ENCODE results near the gene ZNF747.
A peak's percentile ranks its signal among the peaks of the same experiment; 100 is the strongest.
"Not testable (repeated sequence)": the region's sequence is repeated elsewhere in the genome, so short reads cannot be mapped to it uniquely, and the experiment has no call there.

Gene ZNF747

DNA sequence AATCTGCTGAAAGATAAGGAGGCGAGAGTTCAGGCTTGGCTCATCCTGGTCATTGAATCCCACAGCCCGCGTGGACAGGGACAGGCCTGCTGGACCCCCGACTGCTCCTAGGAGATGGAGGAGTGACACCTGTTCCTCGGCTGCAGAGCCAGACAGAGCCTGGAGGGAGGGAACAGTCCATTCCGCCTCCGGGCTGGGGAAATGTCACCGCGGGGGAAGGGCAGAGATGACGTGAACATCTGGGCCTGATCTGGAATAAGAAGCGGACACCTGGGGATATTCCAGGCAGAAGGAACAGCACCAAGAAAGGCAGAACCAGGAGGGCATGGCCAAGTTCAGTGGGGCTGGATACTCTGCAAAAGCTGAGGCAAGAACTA lies 1.5 kb downstream of the ZNF747 start:
- Mint-ChIP-seq H3K9me3 (no peaks in the 10 kb centered on the region), H3K27me3 (ENCODE audit: low read depth) (no peaks in the 10 kb centered on the region), H3K4me3 (peak overlapping the region; percentile 79), H3K4me1 (ENCODE audit: low read depth) (peaks cover 35% of the 10 kb centered on the region), H3K27ac (peak overlapping the region; percentile 86), H3K36me3 (ENCODE audit: low read depth) (peaks cover 15% of the 10 kb centered on the region)
- DNase-seq (ENCODE audit: low spot score), result no peak

DNA sequence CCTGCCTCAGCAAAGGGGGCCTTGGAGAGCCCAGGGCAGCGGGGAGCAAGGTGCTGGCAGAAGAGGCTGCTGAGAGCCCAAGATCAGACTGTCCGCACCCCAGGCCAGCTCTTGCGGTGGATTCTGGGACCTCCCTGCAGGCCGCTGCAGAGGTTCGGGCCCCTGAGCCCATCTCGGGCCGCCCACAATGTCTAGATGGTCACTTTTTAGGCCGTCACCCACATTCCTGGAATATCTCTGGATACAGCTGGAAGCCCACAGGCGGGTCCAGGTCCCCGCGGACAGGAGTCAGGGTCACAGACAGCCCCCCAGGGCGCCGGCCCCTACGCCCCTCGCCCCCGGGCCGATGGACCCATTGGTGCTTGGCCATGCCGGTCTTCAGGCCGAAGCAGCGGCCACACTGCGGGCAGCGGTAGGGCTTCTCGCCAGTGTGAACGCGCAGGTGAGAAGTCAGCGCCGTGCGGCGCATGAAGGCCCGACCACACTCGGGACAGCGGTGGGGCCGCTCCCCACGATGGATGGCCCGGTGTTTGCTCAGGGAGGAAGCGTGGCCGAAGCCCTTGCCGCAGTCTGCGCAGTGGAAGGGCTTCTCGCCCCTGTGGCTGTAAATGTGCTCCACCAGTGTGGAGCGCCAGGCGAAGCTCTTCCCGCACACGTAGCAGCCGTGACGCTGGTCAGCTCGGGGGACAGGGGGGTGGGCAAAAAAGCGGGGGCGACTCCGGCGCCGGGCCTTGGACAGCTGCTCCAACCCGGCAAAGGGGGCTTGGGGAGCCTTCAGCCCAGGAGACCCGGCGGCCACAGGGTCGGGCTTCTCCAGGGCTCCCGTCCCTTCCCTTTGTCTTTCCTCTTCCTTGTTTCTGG lies 2.1 kb downstream of the ZNF747 start:
- peaks cover 40% of the 10 kb centered on the region for H3K4me1 Mint-ChIP-seq (ENCODE audit: low read depth)
- peaks cover 15% of the 10 kb centered on the region for H3K36me3 Mint-ChIP-seq (ENCODE audit: low read depth)
- H3K4me3 Mint-ChIP-seq, result peak overlapping the region; percentile 79
- H3K27me3 Mint-ChIP-seq (ENCODE audit: low read depth), result no peaks in the 10 kb centered on the region
- DNase-seq (ENCODE audit: low spot score), result no peak
- no peak overlapping the region for H3K27ac Mint-ChIP-seq
- no peaks in the 10 kb centered on the region for H3K9me3 Mint-ChIP-seq

DNA sequence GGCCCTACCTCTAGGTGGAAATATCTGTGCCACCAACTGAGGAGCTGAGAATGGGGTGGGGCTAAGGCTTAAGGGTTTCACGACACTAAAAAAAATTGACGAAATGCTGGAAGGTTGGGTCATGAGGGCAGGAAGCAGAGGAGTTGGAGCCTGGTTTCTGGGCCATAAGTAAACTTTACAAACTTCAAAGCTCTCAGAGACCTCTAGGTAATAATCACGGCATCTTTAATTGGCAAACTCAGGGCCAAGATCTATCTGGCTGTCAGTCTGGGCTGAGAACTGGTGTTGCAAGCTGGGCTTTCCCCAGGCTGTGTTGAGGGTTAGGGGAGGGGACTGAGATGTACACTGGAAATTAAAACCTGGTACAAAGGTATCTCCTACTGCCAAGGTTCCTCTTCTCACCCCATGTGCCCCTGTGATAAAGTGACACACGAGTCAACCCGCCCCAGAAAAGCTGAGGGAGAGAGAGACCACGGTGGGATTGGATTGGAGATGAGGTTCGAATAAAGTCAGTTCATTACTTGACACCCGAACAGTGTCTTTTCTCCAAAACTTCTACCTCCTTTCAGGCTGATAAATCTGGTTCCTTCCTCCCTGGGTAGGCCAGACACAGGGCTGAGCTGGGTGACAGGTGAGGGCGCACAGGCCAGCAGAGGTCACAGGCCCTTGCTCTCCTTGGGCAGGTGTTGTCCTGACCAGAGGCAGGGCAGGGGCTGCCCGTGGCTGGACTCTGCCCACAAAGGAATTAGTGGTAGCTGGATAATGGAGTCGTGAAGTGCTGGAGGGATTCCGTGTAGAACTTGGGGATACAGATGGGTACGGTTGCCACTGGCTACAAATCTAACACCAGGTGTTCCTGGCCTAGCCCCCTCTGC lies 4.3 kb downstream of the ZNF747 start:
- H3K4me1 Mint-ChIP-seq (ENCODE audit: low read depth), result peaks cover 30% of the 10 kb centered on the region
- H3K27ac Mint-ChIP-seq, result peak overlapping the region; percentile 35
- DNase-seq (ENCODE audit: low spot score), result no peak
- H3K9me3 Mint-ChIP-seq, result no peaks in the 10 kb centered on the region
- H3K27me3 Mint-ChIP-seq (ENCODE audit: low read depth), result no peaks in the 10 kb centered on the region
- peaks cover 7% of the 10 kb centered on the region for H3K36me3 Mint-ChIP-seq (ENCODE audit: low read depth)
- H3K4me3 Mint-ChIP-seq, result no peak overlapping the region

DNA sequence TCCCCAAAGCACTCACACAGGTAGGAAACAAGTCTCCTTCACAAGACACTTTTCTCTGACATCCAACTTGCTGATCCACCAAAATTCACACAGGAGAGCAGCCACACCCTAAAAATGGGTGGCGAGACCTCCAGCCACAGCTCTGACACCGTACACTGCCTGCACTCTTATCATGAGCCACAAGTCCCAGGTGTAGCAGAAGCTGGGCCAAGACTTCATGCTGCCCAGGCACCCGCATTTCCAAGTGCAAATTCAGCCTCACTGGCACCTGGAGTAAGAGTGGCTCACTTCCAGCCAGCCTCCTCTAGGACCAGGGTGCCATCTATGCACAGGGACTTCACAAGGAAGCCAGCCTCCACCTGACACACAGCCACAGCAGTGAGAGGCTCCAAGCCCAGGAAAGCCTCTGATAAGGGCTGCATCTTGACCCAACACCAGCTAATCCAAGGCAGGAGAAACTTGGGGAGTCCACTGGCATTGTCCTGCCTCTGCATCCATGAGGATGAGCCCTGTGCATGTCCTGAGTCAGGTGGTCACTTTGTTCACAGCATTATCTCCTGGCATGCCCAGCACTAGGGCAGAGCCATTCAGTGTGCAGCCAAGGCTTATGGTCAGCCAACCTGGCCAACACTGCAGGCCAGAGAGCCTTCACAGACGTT lies 5.7 kb downstream of the ZNF747 start:
- no peak overlapping the region for H3K27ac Mint-ChIP-seq
- peaks cover 28% of the 10 kb centered on the region for H3K4me1 Mint-ChIP-seq (ENCODE audit: low read depth)
- no peaks in the 10 kb centered on the region for H3K9me3 Mint-ChIP-seq
- no peaks in the 10 kb centered on the region for H3K27me3 Mint-ChIP-seq (ENCODE audit: low read depth)
- no peak overlapping the region for H3K4me3 Mint-ChIP-seq
- no peak for DNase-seq (ENCODE audit: low spot score)
- H3K36me3 Mint-ChIP-seq (ENCODE audit: low read depth), result peaks cover 7% of the 10 kb centered on the region

DNA sequence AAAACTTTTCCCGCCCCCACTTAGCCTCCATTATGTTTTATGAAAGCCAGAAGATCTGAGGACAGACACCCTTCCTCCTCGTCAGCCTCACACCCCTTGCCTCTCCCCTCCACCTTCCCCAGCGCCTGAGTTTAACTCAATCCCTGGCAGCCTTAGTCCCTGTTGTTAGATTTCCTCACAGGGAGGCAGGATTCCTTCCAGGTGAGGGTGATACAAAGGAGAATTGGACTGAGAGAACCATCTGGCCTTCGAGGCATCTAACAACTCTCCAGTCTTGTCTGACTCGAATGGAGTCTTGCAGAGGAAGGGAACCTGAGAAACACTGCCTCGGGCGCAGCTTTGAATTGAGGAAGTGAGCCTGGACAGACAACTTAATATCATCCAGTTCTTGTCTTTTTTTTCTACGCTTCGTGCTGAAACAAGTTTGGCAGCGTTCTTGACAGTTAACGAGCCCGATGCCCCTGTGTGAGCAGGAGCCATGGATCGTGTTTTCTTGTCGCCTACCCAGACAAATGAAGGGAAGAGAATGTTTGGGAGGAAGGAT lies 7.0 kb downstream of the ZNF747 start:
- H3K4me1 Mint-ChIP-seq (ENCODE audit: low read depth), result peaks cover 20% of the 10 kb centered on the region
- peak overlapping the region; percentile 85 for H3K4me3 Mint-ChIP-seq
- H3K9me3 Mint-ChIP-seq, result no peaks in the 10 kb centered on the region
- H3K27ac Mint-ChIP-seq, result peak overlapping the region; percentile 89
- H3K36me3 Mint-ChIP-seq (ENCODE audit: low read depth), result peaks cover 5% of the 10 kb centered on the region
- no peaks in the 10 kb centered on the region for H3K27me3 Mint-ChIP-seq (ENCODE audit: low read depth)
- DNase-seq (ENCODE audit: low spot score), result no peak

DNA sequence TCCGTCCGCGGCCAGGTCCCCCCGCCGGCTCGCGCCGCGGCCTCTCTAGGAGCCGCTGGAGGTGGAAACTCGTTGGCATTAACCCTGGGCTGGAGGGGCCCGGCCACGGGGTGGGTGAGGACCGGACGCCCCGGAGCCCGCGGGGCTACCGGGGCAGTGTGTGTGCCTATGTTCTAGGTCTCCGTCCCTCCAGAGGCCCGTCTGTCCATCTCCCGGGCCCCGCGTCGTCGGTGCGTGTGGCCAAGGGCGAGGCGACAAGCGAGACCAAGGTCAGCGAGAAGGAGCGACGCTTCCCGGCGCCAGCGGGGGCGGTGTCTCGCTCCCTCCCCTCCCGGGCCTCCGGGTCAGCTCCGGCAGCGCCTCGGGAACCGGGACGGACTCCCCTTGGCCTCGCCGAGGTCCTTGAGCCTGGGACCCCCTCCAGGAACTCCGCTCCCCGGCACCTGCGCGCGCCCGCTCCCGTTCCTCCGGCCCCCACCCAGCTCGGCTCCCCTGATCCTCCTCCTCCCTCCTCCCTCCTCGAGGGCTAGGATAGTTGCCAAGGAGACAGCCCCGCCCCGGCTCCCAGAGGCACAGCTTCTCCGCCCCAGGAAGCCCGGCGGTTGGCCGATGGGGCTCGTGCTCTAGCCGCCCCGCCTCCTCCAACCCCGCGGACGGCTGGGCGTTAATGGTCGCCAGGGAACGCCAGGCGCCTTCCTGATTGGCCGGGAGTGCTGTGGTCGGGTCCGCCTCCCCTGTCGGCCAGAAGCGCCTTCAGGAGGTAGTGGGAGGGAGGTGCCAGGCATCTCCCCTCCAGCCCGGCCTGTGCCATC lies 7.6 kb downstream of the ZNF747 start:
- Mint-ChIP-seq H3K36me3 (ENCODE audit: low read depth) (peaks cover 9% of the 10 kb centered on the region), H3K9me3 (no peaks in the 10 kb centered on the region), H3K4me3 (peak overlapping the region; percentile 85), H3K27ac (peak overlapping the region; percentile 89), H3K4me1 (ENCODE audit: low read depth) (peaks cover 24% of the 10 kb centered on the region), H3K27me3 (ENCODE audit: low read depth) (no peaks in the 10 kb centered on the region)
- peak; percentile 96 for DNase-seq (ENCODE audit: low spot score)

DNA sequence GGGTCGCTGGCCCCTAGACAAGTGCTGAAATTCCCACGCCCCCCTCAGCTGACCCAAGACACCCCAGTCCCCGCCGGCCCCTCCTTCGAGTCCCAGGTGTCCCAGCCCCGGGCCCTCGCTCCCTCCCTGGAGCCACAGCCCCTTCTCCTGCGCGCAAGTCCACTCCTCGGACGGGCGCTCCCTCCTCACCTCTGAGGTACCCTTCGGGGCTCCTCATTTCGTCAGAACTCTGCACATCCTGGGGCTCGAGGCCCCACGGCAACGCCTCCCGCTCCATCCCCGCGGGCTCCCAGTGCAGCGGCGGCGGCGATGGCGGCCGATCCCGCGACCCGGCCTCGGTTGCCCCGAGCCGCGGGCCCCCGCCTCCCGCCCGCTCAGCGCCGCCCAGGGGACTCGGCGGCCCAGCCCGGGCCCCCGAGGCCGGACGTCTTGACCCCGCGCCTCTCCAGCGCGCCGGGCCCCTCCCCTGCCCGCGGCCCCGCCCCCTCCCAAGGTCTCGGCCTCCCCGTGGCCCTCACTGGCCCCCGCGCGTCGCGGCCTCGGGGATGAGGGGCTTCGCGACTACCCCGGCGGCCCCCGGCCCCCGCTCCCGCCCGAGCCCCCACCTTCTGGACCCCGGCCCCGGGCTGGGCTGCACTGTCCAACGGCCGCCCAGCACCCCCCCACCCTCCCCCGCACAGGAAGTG lies 8.4 kb downstream of the ZNF747 start, which contains the start of gene ZNF768:
TSS of gene ZNF768 (minus strand) at position 430 of the 686 bp plus-strand sequence. CDS start at position 277, 153 bp downstream.
- H3K4me1 Mint-ChIP-seq (ENCODE audit: low read depth), result peaks cover 20% of the 10 kb centered on the region
- H3K36me3 Mint-ChIP-seq (ENCODE audit: low read depth), result peaks cover 16% of the 10 kb centered on the region
- H3K9me3 Mint-ChIP-seq, result no peaks in the 10 kb centered on the region
- DNase-seq (ENCODE audit: low spot score), result peak; percentile 35
- peak within 1 kb of the TSS; percentile 89 for H3K27ac Mint-ChIP-seq
- H3K27me3 Mint-ChIP-seq (ENCODE audit: low read depth), result no peaks in the 10 kb centered on the region
- peak within 1 kb of the TSS; percentile 85 for H3K4me3 Mint-ChIP-seq

DNA sequence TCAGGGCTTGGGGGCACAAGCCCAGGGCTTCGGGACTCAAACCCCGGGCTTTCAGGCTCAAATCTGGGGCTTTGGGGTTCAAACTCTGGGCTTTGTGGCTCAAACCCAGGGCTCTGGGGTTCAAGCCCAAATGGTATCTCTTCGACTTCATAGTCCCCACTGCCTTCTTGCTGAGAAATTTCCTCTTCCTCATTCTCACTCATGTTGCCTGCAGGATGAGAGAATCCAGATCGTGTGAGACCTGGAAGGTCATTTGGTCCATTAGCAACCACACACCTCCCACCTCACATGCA lies 8.9 kb downstream of the ZNF747 start:
- Mint-ChIP-seq H3K9me3 (no peaks in the 10 kb centered on the region), H3K4me3 (peak overlapping the region; percentile 84), H3K4me1 (ENCODE audit: low read depth) (peaks cover 19% of the 10 kb centered on the region), H3K27ac (peak overlapping the region; percentile 72), H3K27me3 (ENCODE audit: low read depth) (no peaks in the 10 kb centered on the region), H3K36me3 (ENCODE audit: low read depth) (peaks cover 16% of the 10 kb centered on the region)
- no peak for DNase-seq (ENCODE audit: low spot score)

DNA sequence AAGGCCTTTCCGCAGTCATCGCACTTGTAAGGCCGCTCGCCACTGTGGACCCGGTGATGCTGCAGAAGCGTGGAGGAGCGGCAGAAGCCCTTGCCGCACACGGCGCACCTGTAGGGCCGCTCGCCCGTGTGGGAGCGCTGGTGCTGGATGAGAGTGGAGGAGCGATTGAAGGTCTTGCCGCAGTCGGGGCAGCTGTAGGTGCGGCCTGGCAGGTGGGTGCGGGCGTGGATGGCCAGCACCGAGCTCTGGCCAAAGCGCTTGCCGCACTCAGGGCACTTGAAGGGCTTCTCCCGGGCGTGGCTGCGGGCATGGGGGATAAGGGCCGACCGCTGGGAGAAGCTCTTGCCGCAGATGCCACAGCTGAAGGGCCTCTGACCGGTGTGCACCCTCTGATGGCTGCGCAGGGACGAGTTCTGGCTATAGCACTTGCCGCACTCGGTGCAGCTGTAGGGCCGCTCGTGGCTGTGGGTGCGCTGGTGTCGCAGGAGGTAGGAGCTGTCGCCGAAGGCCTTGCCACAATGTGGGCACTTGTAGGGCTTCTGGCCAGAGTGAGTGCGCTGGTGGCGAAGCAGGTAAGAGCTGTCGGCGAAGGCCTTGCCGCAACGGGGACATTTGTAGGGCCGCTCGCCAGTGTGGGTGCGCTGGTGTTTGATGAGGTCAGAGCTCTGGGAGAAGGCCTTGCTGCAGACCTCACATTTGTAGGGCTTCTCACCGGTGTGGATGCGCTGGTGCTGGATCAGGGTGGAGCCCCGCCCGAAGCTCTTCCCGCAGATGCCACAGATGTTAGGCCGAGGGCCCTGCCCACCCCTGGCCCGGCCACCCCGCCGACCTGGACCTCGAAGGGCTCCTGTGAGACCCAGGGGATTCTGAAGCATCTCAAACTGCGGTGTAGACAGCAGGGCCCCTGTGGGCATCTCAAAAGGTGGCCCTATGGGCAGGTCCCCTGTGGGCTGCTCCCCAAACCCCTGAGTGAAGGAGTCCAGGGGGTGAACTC lies 9.8 kb downstream of the ZNF747 start:
- Mint-ChIP-seq H3K4me3 (no peak overlapping the region), H3K9me3 (no peaks in the 10 kb centered on the region), H3K4me1 (ENCODE audit: low read depth) (peaks cover 15% of the 10 kb centered on the region), H3K36me3 (ENCODE audit: low read depth) (peaks cover 23% of the 10 kb centered on the region), H3K27me3 (ENCODE audit: low read depth) (no peaks in the 10 kb centered on the region), H3K27ac (no peak overlapping the region)
- DNase-seq (ENCODE audit: low spot score), result no peak

DNA sequence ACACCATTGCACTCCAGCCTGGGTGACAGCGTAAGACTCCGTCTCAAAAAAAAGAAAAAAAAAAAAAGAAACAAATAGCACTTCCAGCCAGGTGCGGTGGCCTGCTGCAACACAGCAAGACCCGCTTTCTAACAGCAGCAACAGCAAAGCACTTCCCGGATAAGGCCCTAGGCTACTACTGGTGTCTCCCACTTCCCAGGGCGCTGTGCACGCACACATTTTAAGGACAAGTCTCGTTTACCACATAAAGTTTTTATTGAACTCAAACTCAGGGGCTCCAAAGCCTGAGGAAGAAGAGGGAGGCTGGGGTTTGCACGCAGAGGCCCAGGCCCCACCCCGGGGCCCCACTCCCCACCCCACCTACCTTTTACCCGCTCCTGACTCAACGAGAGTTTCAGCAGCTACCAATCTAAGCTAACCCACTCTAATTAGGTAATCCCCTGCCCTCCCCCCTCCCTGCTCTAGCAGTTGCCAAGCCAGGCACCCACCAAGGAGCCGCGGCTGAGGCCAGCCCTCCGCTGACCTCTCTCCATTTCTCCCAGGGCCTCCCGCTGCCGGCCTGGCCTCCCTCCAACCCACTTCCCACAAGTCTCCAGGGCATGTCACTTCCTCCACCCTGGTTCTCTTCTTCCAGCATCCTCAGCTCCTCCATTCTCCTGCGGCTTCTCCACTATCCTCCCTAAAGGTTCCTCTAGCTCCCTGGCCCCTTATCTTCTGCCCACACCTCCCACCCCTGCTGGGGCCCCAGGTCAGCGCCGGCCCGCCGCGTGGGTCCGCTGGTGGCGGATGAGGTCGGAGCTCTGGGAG lies 10.7 kb downstream of the ZNF747 start:
- no peak for DNase-seq (ENCODE audit: low spot score)
- Mint-ChIP-seq H3K27ac (no peak overlapping the region), H3K27me3 (ENCODE audit: low read depth) (no peaks in the 10 kb centered on the region), H3K9me3 (no peaks in the 10 kb centered on the region), H3K4me1 (ENCODE audit: low read depth) (peaks cover 15% of the 10 kb centered on the region), H3K36me3 (ENCODE audit: low read depth) (peaks cover 32% of the 10 kb centered on the region), H3K4me3 (no peak overlapping the region)

DNA sequence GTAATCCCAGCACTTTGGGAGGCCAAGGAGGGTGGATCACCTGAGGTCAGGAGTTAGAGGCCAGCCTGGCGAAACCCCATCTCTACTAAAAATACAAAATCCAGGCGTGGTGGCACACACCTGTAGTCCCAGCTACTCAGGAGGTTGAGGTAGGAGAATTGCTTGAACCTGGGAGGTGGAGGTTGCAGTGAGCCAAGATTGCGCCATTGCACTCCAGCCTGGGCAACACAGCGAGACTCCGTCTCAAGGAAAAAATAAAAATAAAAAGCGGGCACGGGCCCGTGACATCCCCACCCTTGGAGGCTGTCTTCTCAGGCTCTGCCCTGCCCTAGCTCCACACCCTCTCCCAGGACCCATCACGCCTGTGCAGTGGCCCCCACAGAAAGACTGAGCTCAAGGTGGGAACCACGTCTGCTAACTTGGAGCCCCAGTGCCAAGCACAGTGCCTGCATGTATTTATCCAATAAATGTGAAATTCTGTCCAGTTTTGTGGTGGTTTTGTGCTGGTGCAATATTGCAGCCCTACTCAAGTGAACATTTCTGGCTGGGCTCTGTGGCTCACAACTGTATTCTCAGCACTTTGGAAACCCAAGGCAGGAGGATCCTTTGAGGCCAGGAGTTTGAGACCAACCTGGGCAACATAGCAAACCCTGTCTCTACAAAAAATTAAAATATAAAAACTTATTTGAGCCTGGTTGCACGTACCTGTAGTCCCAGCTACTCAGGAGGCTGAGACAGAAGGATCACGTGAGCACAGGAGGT lies 11.8 kb downstream of the ZNF747 start:
- H3K4me3 Mint-ChIP-seq; DNase-seq (ENCODE audit: low spot score); H3K9me3 Mint-ChIP-seq; H3K27me3 Mint-ChIP-seq (ENCODE audit: low read depth): not testable (repeated sequence)
- Mint-ChIP-seq H3K27ac (peak overlapping the region; percentile 39), H3K4me1 (ENCODE audit: low read depth) (peaks cover 14% of the 10 kb centered on the region), H3K36me3 (ENCODE audit: low read depth) (peaks cover 41% of the 10 kb centered on the region)

All from T-helper 2 cell treated with Interferon-gamma antibody and Interleukin-4, amounts not matched to agents 5 μg/mL and 100 μg/mL, for 36 hours (primary cell).